HepG2 (cell line): Measurements from ENCODE around the gene CCN6. TPM values are rescaled to one million over a fixed set of nuclear protein-coding genes. Genes with fewer than 3 reads are reported as not detected.
A peak's percentile ranks its signal among the peaks of the same experiment; 100 is the strongest.

Source experiments
- ARID2 ChIP-seq: sonication (generic); formaldehyde crosslinking; IDR thresholded peaks from 2 replicates; pipeline ENCODE4 v1.8.1; 2022; ENCODE audit warnings: mild to moderate bottlenecking, missing genetic modification reagents, borderline replicate concordance
- ATF7 ChIP-seq, 2 experiments: fragments of 450-650 bp in 1 of 2; sonication (generic) in 1 of 2; formaldehyde crosslinking in 1 of 2; IDR thresholded peaks; 2 replicates each; pipeline versions ENCODE4 v1.4.0 to v1.6.1; 2016 to 2020; ENCODE audit warnings: antibody characterized with exemption in 1 of 2, mild to moderate bottlenecking in 1 of 2, missing genetic modification reagents in 1 of 2
- ATRX ChIP-seq: sonication (generic); formaldehyde crosslinking; IDR thresholded peaks from 2 replicates; pipeline ENCODE4 v1.4.0; 2020; ENCODE audit warnings: missing genetic modification reagents, borderline replicate concordance
- DDIT3 ChIP-seq: sonication (generic); formaldehyde crosslinking; IDR thresholded peaks from 2 replicates; pipeline ENCODE4 v1.4.0; 2020; ENCODE audit warnings: mild to moderate bottlenecking, missing genetic modification reagents
- EHMT2 ChIP-seq: fragments of 200-600 bp; sonication (generic); IDR thresholded peaks from 2 replicates; pipeline ENCODE4 v1.7.0; 2017; ENCODE audit warnings: antibody characterized with exemption, low read depth, low read length, borderline replicate concordance
- ELF1 ChIP-seq: sonication (generic); formaldehyde crosslinking; IDR thresholded peaks from 2 replicates; pipeline ENCODE4 v1.4.0; 2020; ENCODE audit warnings: missing genetic modification reagents
- ETV5 ChIP-seq: IDR thresholded peaks from 2 replicates; pipeline ENCODE4 v1.6.1; 2018; ENCODE audit warnings: missing biosample characterization, missing genetic modification reagents, inconsistent platforms, borderline replicate concordance
- FOSL1 ChIP-seq: sonication (generic); formaldehyde crosslinking; IDR thresholded peaks from 2 replicates; pipeline ENCODE4 v1.9.0; 2021; ENCODE audit warnings: missing genetic modification reagents, borderline replicate concordance
- IKZF4 ChIP-seq: sonication (generic); formaldehyde crosslinking; IDR thresholded peaks from 2 replicates; pipeline ENCODE4 v1.5.1; 2020; ENCODE audit warnings: borderline replicate concordance, mild to moderate bottlenecking, low read depth, missing genetic modification reagents; ENCODE audit errors: not compliant biosample characterization
- JDP2 ChIP-seq: sonication (generic); formaldehyde crosslinking; IDR thresholded peaks from 2 replicates; pipeline ENCODE4 v1.8.1; 2022; ENCODE audit warnings: missing genetic modification reagents, borderline replicate concordance
- MATR3 ChIP-seq: sonication (generic); formaldehyde crosslinking; IDR thresholded peaks from 2 replicates; pipeline ENCODE4 v1.4.0; 2020; ENCODE audit warnings: missing genetic modification reagents
- NFE2L1 ChIP-seq: sonication (generic); formaldehyde crosslinking; IDR thresholded peaks from 2 replicates; pipeline ENCODE4 v1.4.0; 2020; ENCODE audit warnings: missing genetic modification reagents, mild to moderate bottlenecking, borderline replicate concordance
- PRPF4 ChIP-seq: fragments of 200-400 bp; formaldehyde crosslinking; IDR thresholded peaks from 2 replicates; pipeline ENCODE4 v1.6.1; 2016; ENCODE audit warnings: low read length, low read depth; ENCODE audit not compliant: poor library complexity, severe bottlenecking
- SMARCC2 ChIP-seq: fragments of 450-650 bp; IDR thresholded peaks from 2 replicates; pipeline ENCODE4 v1.6.1; 2017; ENCODE audit warnings: antibody characterized with exemption, mild to moderate bottlenecking
- SOX13 ChIP-seq, 3 experiments: fragments of 450-650 bp in 1 of 3; sonication (generic) in 1 of 3; formaldehyde crosslinking in 1 of 3; IDR thresholded peaks in 2 of 3; conservative IDR thresholded peaks in 1 of 3; 2 replicates each; pipeline versions ENCODE4 v1.5.0 to v1.6.1; 2016 to 2020; ENCODE audit warnings: antibody characterized with exemption in 1 of 3, mild to moderate bottlenecking in 1 of 3, missing compliant biosample characterization in 1 of 3, missing genetic modification reagents in 1 of 3, moderate library complexity in 1 of 3
- SOX5 ChIP-seq: IDR thresholded peaks from 2 replicates; pipeline ENCODE4 v1.6.1; 2016; ENCODE audit warnings: borderline replicate concordance
- SP1 ChIP-seq, 2 experiments: fragments of 450-650 bp in 1 of 2; sonication (generic) in 1 of 2; formaldehyde crosslinking in 1 of 2; IDR thresholded peaks; 2 replicates each; pipeline versions ENCODE4 v1.4.0 to v1.6.1; 2016 to 2020; ENCODE audit warnings: missing genetic modification reagents in 1 of 2
- SP140L ChIP-seq: sonication (generic); formaldehyde crosslinking; IDR thresholded peaks from 2 replicates; pipeline ENCODE4 v1.4.0; 2020; ENCODE audit warnings: missing genetic modification reagents, borderline replicate concordance
- THYN1 ChIP-seq: sonication (generic); formaldehyde crosslinking; IDR thresholded peaks from 2 replicates; pipeline ENCODE4 v1.8.1; 2023; ENCODE audit warnings: low read depth, mild to moderate bottlenecking, moderate library complexity, missing genetic modification reagents, borderline replicate concordance
- TOE1 ChIP-seq: sonication (generic); formaldehyde crosslinking; IDR thresholded peaks from 2 replicates; pipeline ENCODE4 v1.4.0; 2020; ENCODE audit warnings: mild to moderate bottlenecking, missing genetic modification reagents
- YEATS2 ChIP-seq: sonication (generic); formaldehyde crosslinking; IDR thresholded peaks from 2 replicates; pipeline ENCODE4 v1.4.0; 2020; ENCODE audit warnings: missing genetic modification reagents, borderline replicate concordance
- ZFP36L1 ChIP-seq: sonication (generic); formaldehyde crosslinking; IDR thresholded peaks from 2 replicates; pipeline ENCODE4 v1.8.0; 2022; ENCODE audit warnings: mild to moderate bottlenecking, missing genetic modification reagents, moderate library complexity
- ZNF326 ChIP-seq: sonication (generic); formaldehyde crosslinking; IDR thresholded peaks from 2 replicates; pipeline ENCODE4 v1.4.0; 2020; ENCODE audit warnings: missing genetic modification reagents, borderline replicate concordance
- ZNF331 ChIP-seq: sonication (generic); formaldehyde crosslinking; IDR thresholded peaks from 2 replicates; pipeline ENCODE4 v1.4.0; 2020; ENCODE audit warnings: missing genetic modification reagents
- ZNF614 ChIP-seq: IDR thresholded peaks from 2 replicates; pipeline ENCODE4 v1.6.1; 2018; ENCODE audit warnings: missing biosample characterization, missing genetic modification reagents, inconsistent platforms, borderline replicate concordance
- ZNF619 ChIP-seq: sonication (generic); formaldehyde crosslinking; IDR thresholded peaks from 2 replicates; pipeline ENCODE4 v1.4.0; 2020; ENCODE audit warnings: mild to moderate bottlenecking, missing genetic modification reagents
- ZNF839 ChIP-seq: sonication (generic); formaldehyde crosslinking; IDR thresholded peaks from 2 replicates; pipeline ENCODE4 v1.4.0; 2020; ENCODE audit warnings: missing genetic modification reagents, mild to moderate bottlenecking, borderline replicate concordance
- ZNF850 ChIP-seq: sonication (generic); formaldehyde crosslinking; conservative IDR thresholded peaks from 2 replicates; pipeline ENCODE4 v1.9.0; 2021; ENCODE audit warnings: mild to moderate bottlenecking, missing genetic modification reagents
- polyA plus RNA-seq, 8 experiments: library from polyadenylated mRNA; depleted of rRNA in 3 of 8; stranded (reverse) in 7 of 8; unstranded in 1 of 8; fragments of >200 nt; fragmentation: Illumina TruSeq in 4 of 8; extraction: Trizol in 4 of 8; gene quantifications; 2 replicates each; pipeline versions ENCODE4 v1.2.1 to v1.2.3, GENCODE V29; 2011 to 2016; ENCODE audit warnings: low read depth in 4 of 8, missing spikeins in 1 of 8, mixed read lengths in 1 of 8; ENCODE audit not compliant: insufficient read depth in 1 of 8
- total RNA-seq, 5 experiments: library from RNA; depleted of rRNA; stranded (reverse); fragments of >200 nt; fragmentation: Illumina TruSeq; extraction: Trizol; gene quantifications; 2 replicates each; pipeline ENCODE4 v1.2.3, GENCODE V29; 2016; ENCODE audit warnings: low read depth in 1 of 5
- TF ChIP-seq, protein P1 (sequence below): sonication (generic); formaldehyde crosslinking; IDR thresholded peaks from 2 replicates; pipeline ENCODE4 v1.4.0; 2020; ENCODE audit warnings: missing genetic modification reagents

CCN6 gene
- total and polyA plus RNA-seq, 2 of the 13 experiments (the other 11 are each of a cell fraction or from before 2014, with no cell fraction given), result not detected

DNA sequence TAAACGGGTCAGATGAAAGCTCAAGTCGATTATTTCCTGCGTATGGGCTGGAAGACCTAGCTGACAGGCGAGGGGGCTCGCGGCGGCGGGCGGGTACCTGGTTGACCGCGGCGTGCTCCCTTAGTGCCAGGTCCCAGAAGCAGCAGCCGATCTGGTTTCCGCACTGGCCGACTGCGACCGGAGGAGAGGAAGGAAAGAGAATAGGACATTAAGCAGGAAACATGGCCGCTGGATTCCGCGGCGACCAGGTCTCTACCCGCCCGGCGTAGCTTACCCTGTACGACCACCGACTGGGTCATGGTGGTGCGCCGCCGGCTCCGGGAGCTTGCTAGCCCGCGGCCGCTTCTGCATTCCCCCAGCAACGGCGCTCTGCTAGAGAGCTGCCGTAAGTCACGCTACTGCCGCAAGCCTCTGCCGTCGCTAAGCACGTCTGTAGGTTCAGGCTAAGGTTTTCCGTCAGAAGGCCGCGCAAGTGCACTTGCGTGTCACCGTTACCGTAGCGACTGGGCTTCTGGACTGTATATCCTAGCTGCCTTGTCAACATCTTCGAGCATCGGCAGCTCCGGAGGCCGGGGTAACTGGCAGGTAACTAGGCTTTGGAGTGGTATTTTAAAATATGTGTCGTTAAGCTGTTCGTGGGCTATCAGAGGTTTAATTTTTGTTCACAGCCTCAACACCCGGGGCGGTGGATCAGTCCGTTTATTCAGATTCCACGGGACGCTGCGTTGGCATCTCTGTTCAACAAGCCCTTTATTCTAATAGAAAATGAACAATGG is 33.4 kb downstream of the CCN6 start, which contains the start of the genes FAM229B and TUBE1 (continued):
- TF ChIP-seq PRPF4 (no peak), SP1 (IDR thresholded peaks at IDR 0.05) (no peak), SP1 (CRISPR knock-in tag; IDR thresholded peaks at IDR 0.05) (no peak), SOX13 (IDR thresholded peaks at IDR 0.05) (no peak), SOX13 (CRISPR knock-in tag; conservative IDR thresholded peaks at IDR 0.05 in 1 of 2, IDR thresholded peaks at IDR 0.05 in 1 of 2) (peak in 1 of 2 experiments; percentile 13; a peak in 1 of 4 replicates), JDP2 (CRISPR knock-in tag) (no peak; the same call in 1 of the 2 replicates), YEATS2 (CRISPR knock-in tag) (peak; percentile 83; the same call in 1 of the 2 replicates), NFE2L1 (CRISPR knock-in tag) (no peak), SMARCC2 (no peak), TOE1 (0 out of 2 replicates have a peak, but pooled peaks have one; percentile 14), ZNF614 (CRISPR knock-in tag) (peak; percentile 95; the same call in 1 of the 2 replicates), IKZF4 (peak; percentile 51), DDIT3 (CRISPR knock-in tag) (no peak), FOSL1 (CRISPR knock-in tag) (no peak), ZNF619 (no peak; the same call in 1 of the 2 replicates), ZFP36L1 (CRISPR knock-in tag) (no peak), ZNF839 (CRISPR knock-in tag) (peak; percentile 82; the same call in 1 of the 2 replicates), ZNF326 (CRISPR knock-in tag) (no peak), ZNF331 (CRISPR knock-in tag) (peak; percentile 84; the same call in 1 of the 2 replicates), MATR3 (CRISPR knock-in tag) (no peak), ETV5 (no peak), SOX5 (CRISPR knock-in tag) (peak; percentile 49; the same call in 1 of the 2 replicates), EHMT2 (no peak), ATRX (CRISPR knock-in tag) (no peak), ATF7 (IDR thresholded peaks at IDR 0.05) (no peak), ATF7 (CRISPR knock-in tag; IDR thresholded peaks at IDR 0.05) (no peak), SP140L (CRISPR knock-in tag) (no peak), ZNF850 (no peak), ARID2 (CRISPR knock-in tag) (peak; percentile 94; the same call in 1 of the 2 replicates), THYN1 (CRISPR knock-in tag) (no peak), ELF1 (CRISPR knock-in tag) (peak; percentile 77)
- TF ChIP-seq, protein P1, sequence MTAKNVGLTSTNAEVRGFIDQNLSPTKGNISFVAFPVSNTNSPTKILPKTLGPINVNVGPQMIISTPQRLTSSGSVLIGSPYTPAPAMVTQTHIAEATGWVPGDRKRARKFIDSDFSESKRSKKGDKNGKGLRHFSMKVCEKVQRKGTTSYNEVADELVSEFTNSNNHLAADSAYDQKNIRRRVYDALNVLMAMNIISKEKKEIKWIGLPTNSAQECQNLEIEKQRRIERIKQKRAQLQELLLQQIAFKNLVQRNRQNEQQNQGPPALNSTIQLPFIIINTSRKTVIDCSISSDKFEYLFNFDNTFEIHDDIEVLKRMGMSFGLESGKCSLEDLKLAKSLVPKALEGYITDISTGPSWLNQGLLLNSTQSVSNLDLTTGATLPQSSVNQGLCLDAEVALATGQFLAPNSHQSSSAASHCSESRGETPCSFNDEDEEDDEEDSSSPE (CRISPR knock-in tag), result peak; percentile 66
